Rectal smooth muscle tissue (tissue), 1 donor: ENCODE results near the gene ADGRL3.

Experiments
- H3K27ac ChIP-seq: one replicate; pipeline ENCODE4 v1.7.0; 2013; ENCODE audit warnings: low read depth, low read length, inconsistent platforms
- H3K27me3 ChIP-seq: one replicate; pipeline ENCODE4 v1.7.0; 2013; ENCODE audit warnings: low read length; ENCODE audit not compliant: control insufficient read depth, insufficient read depth
- H3K36me3 ChIP-seq: one replicate; pipeline ENCODE4 v1.7.0; 2013; ENCODE audit warnings: low read length; ENCODE audit not compliant: control insufficient read depth, insufficient read depth
- H3K4me1 ChIP-seq: one replicate; pipeline ENCODE4 v1.7.0; 2013; ENCODE audit warnings: low read length; ENCODE audit not compliant: control insufficient read depth, insufficient read depth
- H3K4me3 ChIP-seq: one replicate; pipeline ENCODE4 v1.7.0; 2013; ENCODE audit warnings: low read length
- H3K9ac ChIP-seq: one replicate; pipeline ENCODE4 v1.7.0; 2013; ENCODE audit warnings: low read length

The ADGRL3 gene

DNA sequence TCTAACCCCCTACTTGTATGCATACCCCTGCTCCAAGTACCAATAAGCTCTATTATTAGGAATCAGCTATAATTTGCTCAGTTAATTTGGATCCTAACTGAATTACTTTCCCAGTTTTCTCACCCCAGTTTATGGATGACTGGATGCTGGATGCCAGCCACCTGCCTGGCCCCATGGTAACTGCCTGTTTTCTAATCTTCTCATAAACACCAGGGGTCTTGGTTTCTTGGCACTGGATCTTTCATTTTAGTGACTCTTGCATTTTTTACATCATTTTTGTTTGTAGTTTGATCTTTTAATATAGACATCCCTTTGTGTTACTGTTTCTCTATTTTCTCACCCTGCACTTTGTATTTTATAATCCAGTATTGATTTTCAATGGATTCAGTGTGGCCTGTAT lies 246.8 kb downstream of the ADGRL3 start:
- H3K4me1 ChIP-seq: no peaks in the 10 kb centered on the region
- no peak overlapping the region for H3K27ac ChIP-seq
- no peak overlapping the region for H3K4me3 ChIP-seq
- H3K27me3 ChIP-seq: no peaks in the 10 kb centered on the region
- H3K9ac ChIP-seq: no peak overlapping the region
- no peaks in the 10 kb centered on the region for H3K36me3 ChIP-seq

DNA sequence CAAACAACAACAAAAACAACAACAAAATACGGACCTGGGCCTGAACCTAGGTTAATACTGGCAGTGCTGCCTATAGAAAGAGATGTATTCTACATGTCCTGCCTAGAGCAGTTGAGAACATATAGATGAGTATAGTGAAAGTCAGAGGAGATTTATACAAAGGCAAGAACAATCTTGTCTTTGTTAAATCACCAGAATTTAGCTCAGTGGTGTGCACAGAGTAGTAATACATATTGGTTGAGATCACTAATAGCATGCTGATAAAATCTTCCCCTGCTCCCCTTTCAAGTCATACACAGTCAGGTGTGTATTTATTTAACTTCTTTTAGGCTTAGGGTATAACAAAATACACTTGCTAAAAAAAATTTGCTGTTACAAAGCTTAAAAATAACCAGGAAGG lies 247.8 kb downstream of the ADGRL3 start:
- no peak overlapping the region for H3K27ac ChIP-seq
- H3K9ac ChIP-seq: no peak overlapping the region
- no peak overlapping the region for H3K4me3 ChIP-seq
- no peaks in the 10 kb centered on the region for H3K36me3 ChIP-seq
- no peaks in the 10 kb centered on the region for H3K4me1 ChIP-seq
- H3K27me3 ChIP-seq: no peaks in the 10 kb centered on the region

GRCh38 chr4:61451935-61452334 lies 251.8 kb downstream of the ADGRL3 start:
- H3K9ac ChIP-seq: no peak overlapping the region
- no peaks in the 10 kb centered on the region for H3K27me3 ChIP-seq
- H3K4me1 ChIP-seq: no peaks in the 10 kb centered on the region
- no peak overlapping the region for H3K27ac ChIP-seq
- no peaks in the 10 kb centered on the region for H3K36me3 ChIP-seq
- H3K4me3 ChIP-seq: no peak overlapping the region

DNA sequence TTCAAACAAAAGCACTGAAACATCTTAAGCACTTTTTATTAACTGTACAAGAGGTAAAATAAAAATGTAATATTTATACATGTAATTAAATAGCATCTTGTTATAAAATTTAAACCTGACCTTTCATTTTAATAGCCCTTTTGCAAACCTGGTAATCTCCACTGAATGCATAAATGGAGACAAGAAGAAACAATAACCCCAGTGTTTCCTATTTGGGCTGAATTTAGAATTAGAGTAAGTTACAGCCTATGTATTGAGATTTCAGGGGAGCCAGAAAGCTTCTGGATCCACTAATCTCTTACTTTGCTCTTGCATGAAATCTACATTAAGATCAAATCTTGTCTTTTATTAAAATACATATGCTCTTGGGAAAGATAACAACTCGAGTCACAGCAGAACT lies 261.8 kb downstream of the ADGRL3 start:
- H3K9ac ChIP-seq: no peak overlapping the region
- no peaks in the 10 kb centered on the region for H3K27me3 ChIP-seq
- no peaks in the 10 kb centered on the region for H3K4me1 ChIP-seq
- no peak overlapping the region for H3K27ac ChIP-seq
- H3K4me3 ChIP-seq: no peak overlapping the region
- no peaks in the 10 kb centered on the region for H3K36me3 ChIP-seq

- Histone ChIP-seq H3K9ac (no peak overlapping the region), H3K36me3 (no peaks in the 10 kb centered on the region), H3K27ac (no peak overlapping the region), H3K27me3 (no peaks in the 10 kb centered on the region), H3K4me1 (no peaks in the 10 kb centered on the region), H3K4me3 (no peak overlapping the region)
These were observed 262.6 kb downstream of the ADGRL3 start for GRCh38 chr4:61462451-61463326.

- H3K27ac ChIP-seq: no peak overlapping the region
- no peaks in the 10 kb centered on the region for H3K4me1 ChIP-seq
- H3K9ac ChIP-seq: no peak overlapping the region
- no peaks in the 10 kb centered on the region for H3K27me3 ChIP-seq
- H3K4me3 ChIP-seq: no peak overlapping the region
- H3K36me3 ChIP-seq: no peaks in the 10 kb centered on the region
These were observed 268.0 kb downstream of the ADGRL3 start for GRCh38 chr4:61468024-61468720.

- no peaks in the 10 kb centered on the region for H3K36me3 ChIP-seq
- H3K27ac ChIP-seq: no peak overlapping the region
- no peak overlapping the region for H3K9ac ChIP-seq
- no peaks in the 10 kb centered on the region for H3K27me3 ChIP-seq
- H3K4me1 ChIP-seq: no peaks in the 10 kb centered on the region
- no peak overlapping the region for H3K4me3 ChIP-seq
These were observed 273.2 kb downstream of the ADGRL3 start for GRCh38 chr4:61473306-61473705.

GRCh38 chr4:61478340-61478739 lies 278.2 kb downstream of the ADGRL3 start:
- H3K36me3 ChIP-seq: no peaks in the 10 kb centered on the region
- no peak overlapping the region for H3K27ac ChIP-seq
- no peaks in the 10 kb centered on the region for H3K4me1 ChIP-seq
- no peak overlapping the region for H3K4me3 ChIP-seq
- no peaks in the 10 kb centered on the region for H3K27me3 ChIP-seq
- no peak overlapping the region for H3K9ac ChIP-seq

DNA sequence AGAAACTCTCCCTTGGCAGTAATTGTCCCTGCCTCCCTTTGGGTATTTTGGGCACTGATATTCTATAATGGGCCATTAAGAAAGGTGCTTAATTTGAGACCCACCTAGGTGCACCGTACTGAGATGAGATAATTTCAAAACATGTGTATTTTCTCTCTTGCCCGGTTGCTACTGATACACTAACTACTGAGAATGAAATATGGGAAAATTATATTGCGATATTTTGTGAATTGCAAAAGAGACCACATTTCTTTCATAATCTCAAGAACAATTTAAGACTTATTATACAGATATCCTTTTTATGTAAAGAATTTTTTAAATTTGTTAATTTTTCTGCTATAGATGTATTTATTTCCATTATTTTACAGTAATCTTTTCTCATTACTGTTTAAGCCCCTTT lies 284.9 kb downstream of the ADGRL3 start:
- no peaks in the 10 kb centered on the region for H3K4me1 ChIP-seq
- H3K27me3 ChIP-seq: no peaks in the 10 kb centered on the region
- H3K4me3 ChIP-seq: no peak overlapping the region
- H3K9ac ChIP-seq: no peak overlapping the region
- no peak overlapping the region for H3K27ac ChIP-seq
- no peaks in the 10 kb centered on the region for H3K36me3 ChIP-seq

- Histone ChIP-seq H3K27ac (no peak overlapping the region), H3K27me3 (no peaks in the 10 kb centered on the region), H3K36me3 (no peaks in the 10 kb centered on the region), H3K4me3 (no peak overlapping the region), H3K9ac (no peak overlapping the region), H3K4me1 (no peaks in the 10 kb centered on the region)
These were observed 289.8 kb downstream of the ADGRL3 start for GRCh38 chr4:61489927-61490326.

DNA sequence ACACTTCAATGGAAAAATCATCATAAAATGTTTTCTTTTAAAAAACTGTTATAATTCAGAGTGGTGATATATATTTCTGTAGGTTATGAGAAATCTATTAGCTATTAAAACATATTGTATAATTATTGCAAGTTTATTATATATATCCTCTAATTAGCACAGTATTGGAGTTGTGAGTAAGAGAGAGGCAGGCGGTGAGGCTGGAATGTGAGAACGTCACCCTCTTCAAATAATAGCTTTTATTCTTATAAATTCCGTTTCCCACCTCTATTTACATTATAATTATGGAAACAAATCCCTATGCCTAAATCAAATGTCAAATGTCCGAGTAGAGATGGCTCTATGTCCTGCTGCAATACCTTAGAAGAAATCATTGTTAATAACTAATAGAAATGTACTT lies 292.9 kb downstream of the ADGRL3 start:
- no peaks in the 10 kb centered on the region for H3K36me3 ChIP-seq
- no peaks in the 10 kb centered on the region for H3K4me1 ChIP-seq
- no peak overlapping the region for H3K4me3 ChIP-seq
- no peak overlapping the region for H3K27ac ChIP-seq
- H3K27me3 ChIP-seq: no peaks in the 10 kb centered on the region
- no peak overlapping the region for H3K9ac ChIP-seq

GRCh38 chr4:61493470-61493869 lies 293.3 kb downstream of the ADGRL3 start:
- no peaks in the 10 kb centered on the region for H3K4me1 ChIP-seq
- H3K27me3 ChIP-seq: no peaks in the 10 kb centered on the region
- no peak overlapping the region for H3K9ac ChIP-seq
- H3K27ac ChIP-seq: no peak overlapping the region
- no peak overlapping the region for H3K4me3 ChIP-seq
- H3K36me3 ChIP-seq: no peaks in the 10 kb centered on the region

DNA sequence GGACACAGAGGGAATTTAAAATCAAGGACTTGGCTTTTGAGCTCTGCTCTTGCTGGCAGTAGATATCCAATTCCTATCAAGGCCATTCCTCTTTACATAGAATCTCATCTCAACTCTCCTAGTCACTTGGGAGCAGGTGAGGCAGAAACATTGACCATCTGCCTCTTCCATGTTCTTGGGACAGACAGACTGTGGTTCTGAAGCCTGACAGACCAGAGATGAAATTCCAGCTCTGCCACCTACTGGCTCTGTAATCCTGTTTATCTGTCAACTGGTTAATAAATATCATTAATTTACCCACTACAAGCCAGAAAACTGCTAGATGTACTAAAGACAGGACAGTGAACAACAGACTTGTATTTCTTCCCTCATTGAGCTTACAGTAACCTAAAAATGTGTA lies 300.8 kb downstream of the ADGRL3 start:
- H3K9ac ChIP-seq: no peak overlapping the region
- no peaks in the 10 kb centered on the region for H3K36me3 ChIP-seq
- no peak overlapping the region for H3K27ac ChIP-seq
- H3K4me3 ChIP-seq: no peak overlapping the region
- H3K27me3 ChIP-seq: no peaks in the 10 kb centered on the region
- no peaks in the 10 kb centered on the region for H3K4me1 ChIP-seq
